ENCODE data around the gene AKAP13. TPM values are rescaled to one million over a fixed set of nuclear protein-coding genes. Genes with fewer than 3 reads are reported as not detected.

Gene AKAP13
- total RNA-seq, 1 experiment from 2014 or later: 47.3 TPM

DNA sequence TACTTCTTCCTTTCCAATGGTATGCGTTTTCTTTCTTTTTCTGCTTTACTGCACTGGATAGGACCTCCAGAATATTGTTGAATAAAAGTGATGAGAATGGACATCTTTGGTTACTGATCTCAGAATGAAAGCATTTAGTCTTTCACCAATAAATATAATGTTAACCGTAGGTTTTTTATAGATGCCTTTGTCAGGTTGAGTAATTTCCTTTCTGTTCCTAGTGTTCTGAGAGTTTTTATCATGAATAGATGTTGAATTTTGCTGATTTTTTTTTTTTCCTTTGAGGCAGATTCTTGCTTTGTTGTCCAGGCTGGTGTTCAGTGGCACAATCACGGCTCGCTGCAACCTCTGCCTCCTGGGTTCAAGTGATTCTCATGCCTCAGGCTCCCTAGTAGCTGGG is 255.9 kb downstream of the AKAP13 start:
- Histone ChIP-seq H2AK5ac (ENCODE audit: insufficient read length, low read length) (no peak overlapping the region), H3K4ac (ENCODE audit: low read depth, low read length) (no peak overlapping the region), H4K20me1 (ENCODE audit: control insufficient read depth, insufficient read depth, insufficient read length) (no peaks in the 10 kb centered on the region), H2BK5ac (ENCODE audit: insufficient read length, low read length) (no peak overlapping the region), H3K79me1 (ENCODE audit: insufficient read depth, low read depth, low read length, poor library complexity, severe bottlenecking) (no peaks in the 10 kb centered on the region), H2BK20ac (ENCODE audit: low read depth, low read length, poor library complexity, severe bottlenecking) (no peak overlapping the region), H4K91ac (ENCODE audit: insufficient read length, low read depth, low read length) (no peak overlapping the region), H3T11ph (ENCODE audit: low read length) (no peak overlapping the region), H3K14ac (ENCODE audit: insufficient read depth, low read length) (no peak overlapping the region), H2BK120ac (ENCODE audit: low read depth, low read length, poor library complexity, severe bottlenecking) (no peak overlapping the region), H3K9me3 (ENCODE audit: control insufficient read depth, low read depth, low read length) (no peaks in the 10 kb centered on the region), H4K8ac (replicated peaks; ENCODE audit: insufficient read length, low read depth, low read length) (no peak overlapping the region), H3K27me3 (ENCODE audit: insufficient read depth, low read length) (no peaks in the 10 kb centered on the region), H3K23ac (ENCODE audit: insufficient read length, low read depth, low read length) (no peak overlapping the region), H2BK15ac (ENCODE audit: low read depth, low read length) (no peak overlapping the region), H3K79me2 (ENCODE audit: insufficient read depth, low read length) (no peaks in the 10 kb centered on the region), H3K4me2 (ENCODE audit: insufficient read depth, insufficient read length, low read length) (no peak overlapping the region), H3K56ac (ENCODE audit: insufficient read length, low read depth, low read length) (no peak overlapping the region), H3K18ac (ENCODE audit: insufficient read length, low read depth, low read length) (no peak overlapping the region), H3K23me2 (ENCODE audit: insufficient read length, low read depth, low read length, poor library complexity, severe bottlenecking) (no peaks in the 10 kb centered on the region), H3K4me1 (ENCODE audit: insufficient read depth, low read length) (no peaks in the 10 kb centered on the region), H3K9ac (ENCODE audit: extremely low read depth, insufficient read length, low read length) (no peak overlapping the region), H2BK12ac (ENCODE audit: insufficient read length, low read depth, low read length) (no peak overlapping the region), H3K27ac (ENCODE audit: insufficient read length, low read depth, low read length) (no peak overlapping the region), H4K5ac (ENCODE audit: insufficient read length, low read depth, low read length) (no peak overlapping the region), H2AFZ (ENCODE audit: low read length) (no peak overlapping the region)
- Mint-ChIP-seq H3K4me3 (no peak overlapping the region), H3K27ac (0 out of 7 replicates have a peak overlapping the region, but pooled peaks of 1 of the 3 experiments have one; percentile 65), H3K36me3 (ENCODE audit: insufficient read depth in 1 of 3, low read depth in 3 of 3) (peaks cover 0 to 10% (median 8%) of the 10 kb centered on the region in 3 experiments; a peak in 3 of 7 replicates), H3K4me1 (peaks cover 2 to 3% of the 10 kb centered on the region in 2 experiments; a peak in 3 of 4 replicates), H3K27me3 (ENCODE audit: low read depth) (no peaks in the 10 kb centered on the region), H3K9me3 (no peaks in the 10 kb centered on the region)
- no peak for DNase-seq
- TF ChIP-seq, protein P1, sequence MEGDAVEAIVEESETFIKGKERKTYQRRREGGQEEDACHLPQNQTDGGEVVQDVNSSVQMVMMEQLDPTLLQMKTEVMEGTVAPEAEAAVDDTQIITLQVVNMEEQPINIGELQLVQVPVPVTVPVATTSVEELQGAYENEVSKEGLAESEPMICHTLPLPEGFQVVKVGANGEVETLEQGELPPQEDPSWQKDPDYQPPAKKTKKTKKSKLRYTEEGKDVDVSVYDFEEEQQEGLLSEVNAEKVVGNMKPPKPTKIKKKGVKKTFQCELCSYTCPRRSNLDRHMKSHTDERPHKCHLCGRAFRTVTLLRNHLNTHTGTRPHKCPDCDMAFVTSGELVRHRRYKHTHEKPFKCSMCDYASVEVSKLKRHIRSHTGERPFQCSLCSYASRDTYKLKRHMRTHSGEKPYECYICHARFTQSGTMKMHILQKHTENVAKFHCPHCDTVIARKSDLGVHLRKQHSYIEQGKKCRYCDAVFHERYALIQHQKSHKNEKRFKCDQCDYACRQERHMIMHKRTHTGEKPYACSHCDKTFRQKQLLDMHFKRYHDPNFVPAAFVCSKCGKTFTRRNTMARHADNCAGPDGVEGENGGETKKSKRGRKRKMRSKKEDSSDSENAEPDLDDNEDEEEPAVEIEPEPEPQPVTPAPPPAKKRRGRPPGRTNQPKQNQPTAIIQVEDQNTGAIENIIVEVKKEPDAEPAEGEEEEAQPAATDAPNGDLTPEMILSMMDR (conservative IDR thresholded peaks at IDR 0.05): no peak
- WGBS (ENCODE audit: extremely low coverage, insufficient read length, low lambda C conversion rate): no CpG with 5 or more reads among the region's 4 CpGs
